HL-60/S4 treated with phorbol 12-myristate 13-acetate at 8.2 ng/mL for 4 days and 3 days (cell line): ENCODE results near the gene PHLPP1.

Experiments used
- in situ Hi-C: fragments of 300-500 bp; cut with MboI; formaldehyde crosslinking; loops from 2 replicates; pipeline ENCODE4 v1.15.0; 2022; ENCODE audit warnings: low sequenced_read_pairs

PHLPP1 gene

GRCh38 chr18:62839874-62840713 lies 124.8 kb downstream of the PHLPP1 start:
- in situ Hi-C loops, result no loop called here

- in situ Hi-C loops, result no loop called here
Measured at GRCh38 chr18:62841405-62841804, 126.1 kb downstream of the PHLPP1 start.

- in situ Hi-C loops, result no loop called here
Measured at GRCh38 chr18:62842898-62843297, 127.6 kb downstream of the PHLPP1 start.

GRCh38 chr18:62844850-62845643 lies 129.7 kb downstream of the PHLPP1 start:
- in situ Hi-C loops, result no loop called here

- in situ Hi-C loops, result no loop called here
Measured at GRCh38 chr18:62846313-62846712, 131.0 kb downstream of the PHLPP1 start.

GRCh38 chr18:62847081-62847480 lies 131.7 kb downstream of the PHLPP1 start:
- in situ Hi-C loops, result no loop called here

- in situ Hi-C loops, result no loop called here
Measured at GRCh38 chr18:62848946-62849345, 133.6 kb downstream of the PHLPP1 start.

- in situ Hi-C loops, result no loop called here
Measured at GRCh38 chr18:62850619-62851306, 135.4 kb downstream of the PHLPP1 start.

- in situ Hi-C loops, result no loop called here
Measured at GRCh38 chr18:62852851-62853250, 137.5 kb downstream of the PHLPP1 start.

- in situ Hi-C loops, result no loop called here
Measured at GRCh38 chr18:62856294-62856693, 141.0 kb downstream of the PHLPP1 start.

- in situ Hi-C loops, result no loop called here
Measured at GRCh38 chr18:62857263-62857976, 142.1 kb downstream of the PHLPP1 start.

- in situ Hi-C loops, result no loop called here
Measured at GRCh38 chr18:62860062-62860461, 144.7 kb downstream of the PHLPP1 start.

- in situ Hi-C loops, result no loop called here
Measured at GRCh38 chr18:62862466-62862865, 147.1 kb downstream of the PHLPP1 start.

GRCh38 chr18:62863579-62864001 lies 148.2 kb downstream of the PHLPP1 start:
- in situ Hi-C loops, result no loop called here

- in situ Hi-C loops, result no loop called here
Measured at GRCh38 chr18:62865498-62865897, 150.2 kb downstream of the PHLPP1 start.

GRCh38 chr18:62867534-62867933 lies 152.2 kb downstream of the PHLPP1 start:
- in situ Hi-C loops, result no loop called here

GRCh38 chr18:62868645-62869044 lies 153.3 kb downstream of the PHLPP1 start:
- in situ Hi-C loops, result no loop called here

- in situ Hi-C loops, result no loop called here
Measured at GRCh38 chr18:62870643-62871042, 155.3 kb downstream of the PHLPP1 start.

GRCh38 chr18:62875323-62875722 lies 160.0 kb downstream of the PHLPP1 start:
- in situ Hi-C loops, result no loop called here

GRCh38 chr18:62876111-62876510 lies 160.8 kb downstream of the PHLPP1 start:
- in situ Hi-C loops, result no loop called here

- in situ Hi-C loops, result no loop called here
Measured at GRCh38 chr18:62876828-62877227, 161.5 kb downstream of the PHLPP1 start.
